ENCODE data around the gene CASP2.
"Not testable (repeated sequence)": the region's sequence is repeated elsewhere in the genome, so short reads cannot be mapped to it uniquely, and the experiment has no call there.

The CASP2 gene

DNA sequence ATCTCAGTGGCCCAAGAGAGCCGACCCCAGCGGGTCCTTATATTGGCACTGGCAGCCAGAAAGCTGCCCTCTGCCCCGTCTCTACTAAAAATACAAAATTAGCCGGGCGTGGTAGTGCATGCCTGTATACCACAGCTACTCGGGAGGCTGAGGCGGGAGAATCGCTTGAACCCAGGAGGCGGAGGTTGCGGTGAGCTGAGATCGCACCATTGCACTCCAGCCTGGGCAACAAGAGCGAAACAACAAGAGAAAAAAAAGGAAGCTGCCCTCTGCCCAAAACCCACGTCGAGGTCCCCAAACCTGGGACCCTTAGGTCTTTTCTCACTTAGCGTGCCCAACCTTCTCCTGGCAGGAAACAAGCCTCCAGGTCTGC is 24.0 kb upstream of the CASP2 start:
- not testable (repeated sequence) for DNase-seq (ENCODE audit: low spot score)

DNA sequence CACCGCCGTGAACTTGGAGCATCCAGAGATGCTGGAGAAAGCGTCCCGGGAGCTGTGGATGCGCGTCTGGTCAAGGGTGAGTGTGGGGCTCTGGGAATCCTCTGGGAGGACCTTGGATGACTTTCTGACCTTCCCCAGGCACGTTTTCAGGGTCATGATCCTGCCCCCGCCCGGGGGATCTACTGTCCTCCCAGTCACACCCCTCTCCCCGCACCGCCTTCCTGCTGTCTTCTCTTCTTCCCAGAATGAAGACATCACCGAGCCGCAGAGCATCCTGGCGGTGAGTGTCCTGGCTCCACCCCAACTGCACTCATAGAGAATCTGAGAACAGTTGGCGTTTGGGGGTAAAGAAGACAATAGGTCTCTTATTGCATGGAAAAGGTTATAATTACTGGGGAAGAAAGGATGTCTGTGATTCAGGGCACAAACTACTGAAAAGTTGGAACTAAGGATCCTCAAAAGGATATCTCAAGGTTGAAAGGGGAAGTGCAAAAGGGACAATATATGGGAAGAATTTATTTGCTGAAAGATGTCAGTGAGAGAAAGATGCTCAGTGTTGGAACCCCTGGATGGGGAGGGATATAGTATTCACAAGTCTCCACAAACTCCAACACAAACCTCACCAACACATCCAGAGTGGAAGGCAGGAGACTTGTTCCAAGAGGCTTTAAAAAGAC is 23.0 kb upstream of the CASP2 start:
- DNase-seq (ENCODE audit: low spot score): no peak

DNA sequence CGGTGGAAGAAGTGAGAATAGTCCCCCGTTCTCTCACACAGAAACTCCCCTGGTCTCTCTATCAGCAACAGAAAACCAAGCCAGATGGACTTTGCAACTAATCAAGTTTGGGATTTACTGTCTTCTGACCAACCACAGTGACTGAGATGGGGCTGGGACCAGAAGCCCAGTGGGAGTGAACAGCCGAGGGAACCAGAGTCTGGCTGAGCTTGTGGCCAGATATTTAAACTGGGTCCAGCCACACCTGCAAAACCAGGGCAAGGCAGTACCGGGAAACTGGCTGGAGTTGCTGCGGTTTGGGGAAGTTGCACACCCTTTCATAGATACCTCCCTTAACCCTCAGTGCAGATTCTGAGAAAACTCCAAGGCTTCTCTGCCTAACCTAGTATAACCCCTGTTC is 18.9 kb upstream of the CASP2 start:
- DNase-seq (ENCODE audit: low spot score): no peak

DNA sequence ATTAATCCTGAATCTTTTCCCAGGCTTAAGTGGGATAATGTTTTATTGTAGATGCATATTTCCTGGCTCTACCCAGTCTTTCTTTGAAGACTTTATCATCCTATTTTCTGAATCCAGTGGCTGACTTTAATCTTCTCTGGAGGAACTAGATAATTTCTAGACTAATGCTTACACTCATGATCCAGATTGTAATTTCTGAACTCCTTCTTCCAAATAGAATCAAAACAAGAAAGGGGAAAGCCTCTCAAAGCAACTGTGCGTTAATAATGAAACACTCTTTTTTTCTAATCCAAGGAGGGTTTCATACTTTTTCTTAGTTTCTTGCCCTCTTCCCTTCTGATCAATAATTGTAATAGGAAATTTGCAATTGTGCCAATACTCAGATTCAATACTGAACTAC is 16.9 kb upstream of the CASP2 start:
- DNase-seq (ENCODE audit: low spot score): no peak

- DNase-seq (ENCODE audit: low spot score): no peak
Measured at GRCh38 chr7:143272871-143273270, 15.3 kb upstream of the CASP2 start.

DNA sequence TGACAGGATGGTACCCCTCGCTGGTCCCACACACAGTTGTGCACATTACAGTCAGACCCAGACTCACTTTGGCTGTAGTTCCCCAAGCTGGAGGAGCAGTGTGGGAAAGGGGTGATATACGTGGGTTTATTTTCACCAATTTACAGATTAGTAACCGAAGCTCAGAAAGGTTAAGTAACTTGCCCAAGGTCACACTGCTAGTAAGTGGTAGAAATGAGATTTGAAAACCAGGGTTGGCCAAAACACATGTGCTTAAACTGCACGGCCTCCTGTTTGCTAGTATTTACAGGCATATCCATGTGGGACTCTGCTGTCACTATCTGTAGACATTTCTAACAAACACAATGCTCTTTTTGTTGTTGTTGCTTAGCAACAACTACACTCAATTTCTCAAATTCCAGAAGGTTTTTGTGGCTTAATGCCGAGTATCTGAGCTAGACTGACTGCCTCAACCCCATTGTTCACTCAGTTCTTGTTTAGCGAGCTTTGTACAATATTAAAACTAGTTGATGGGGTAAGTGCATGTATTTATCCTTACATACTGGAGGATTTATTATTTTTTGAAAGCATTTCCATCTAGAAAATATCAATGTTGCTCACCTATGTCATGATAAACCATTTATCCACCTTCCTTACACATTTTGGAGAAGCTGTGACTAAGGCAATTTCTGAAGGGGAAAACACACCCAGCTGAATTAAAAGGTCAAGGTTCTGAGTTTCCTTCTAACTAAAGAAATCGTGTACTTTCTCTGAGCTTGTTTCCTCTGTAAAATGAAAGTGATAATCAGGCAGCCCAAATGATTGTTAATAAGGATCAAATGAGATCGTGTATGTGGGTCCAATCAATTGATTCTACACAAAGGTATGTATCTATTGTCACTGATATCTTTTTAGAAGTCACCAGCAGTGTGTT is 8.7 kb upstream of the CASP2 start:
- peak; percentile 77 for DNase-seq (ENCODE audit: low spot score)

DNA sequence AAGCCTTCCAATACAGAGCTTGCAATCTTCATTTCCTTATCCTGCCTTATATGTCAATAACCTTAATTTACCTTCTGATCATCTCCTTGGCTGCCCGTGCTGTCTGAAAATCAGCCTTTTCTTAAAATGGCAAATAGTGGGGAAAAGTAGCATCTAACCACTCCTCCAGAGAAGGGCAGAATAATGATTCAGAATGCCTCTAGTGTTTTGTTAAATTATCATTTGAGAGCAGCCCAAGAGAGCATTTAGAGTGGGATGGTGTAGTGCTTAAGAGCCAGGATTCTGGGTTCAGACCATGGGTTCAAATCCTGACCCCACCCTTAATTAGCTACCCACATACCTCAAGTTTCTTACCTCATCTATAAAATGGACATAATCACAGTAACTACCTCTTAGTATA is 8.0 kb upstream of the CASP2 start:
- no peak for DNase-seq (ENCODE audit: low spot score)

GRCh38 chr7:143280566-143280965 is 7.6 kb upstream of the CASP2 start:
- DNase-seq (ENCODE audit: low spot score): no peak

- DNase-seq (ENCODE audit: low spot score): no peak
Measured at GRCh38 chr7:143281529-143281928, 6.6 kb upstream of the CASP2 start.

- no peak for DNase-seq (ENCODE audit: low spot score)
Measured at GRCh38 chr7:143282124-143282523, 6.0 kb upstream of the CASP2 start.

DNA sequence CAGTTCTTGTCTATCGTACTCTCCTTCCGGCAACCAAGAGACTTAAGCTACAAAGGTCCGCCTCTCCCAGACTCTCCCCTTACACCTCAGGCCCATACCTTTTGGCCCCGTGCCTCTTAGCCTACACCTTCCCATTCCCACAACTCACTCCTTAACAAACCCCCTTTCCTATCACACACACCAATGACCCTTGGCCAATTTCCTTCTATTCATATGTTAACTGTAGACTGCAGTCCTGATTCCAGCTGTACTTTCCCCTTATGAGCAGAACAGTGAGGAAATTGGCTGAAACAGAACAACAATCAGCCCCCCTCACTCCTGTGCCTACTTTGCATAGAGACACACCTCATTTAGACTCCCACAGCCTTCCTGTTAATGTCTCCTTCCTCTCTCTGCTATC is 4.8 kb upstream of the CASP2 start:
- DNase-seq (ENCODE audit: low spot score): no peak

GRCh38 chr7:143284591-143285469 is 3.3 kb upstream of the CASP2 start, which contains the start of gene TMEM139:
TMEM139 (plus strand) TSS chr7:143284958; CDS start chr7:143285958, 1,000 bp downstream.
- DNase-seq (ENCODE audit: low spot score): no peak

DNA sequence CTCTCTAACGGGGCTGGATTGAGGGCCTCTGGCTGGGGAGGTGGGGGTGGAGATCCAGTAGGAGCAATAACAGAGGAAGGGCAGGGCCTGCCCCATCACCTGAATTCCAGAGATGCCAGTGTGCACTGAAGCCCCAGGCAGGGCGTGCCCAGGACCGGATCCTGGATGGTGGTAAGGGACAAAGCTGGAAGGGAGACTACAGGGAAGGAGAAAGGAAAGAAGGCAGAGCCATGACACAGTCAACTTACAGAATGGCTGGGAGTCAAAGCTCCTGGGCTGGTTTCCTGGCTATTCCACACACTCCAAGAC is 2.7 kb upstream of the CASP2 start:
- DNase-seq (ENCODE audit: low spot score): no peak

- DNase-seq (ENCODE audit: low spot score): no peak
Measured at GRCh38 chr7:143285806-143286521, 2.2 kb upstream of the CASP2 start.

GRCh38 chr7:143286522-143286890 is 1.6 kb upstream of the CASP2 start:
- no peak for DNase-seq (ENCODE audit: low spot score)

- no peak for DNase-seq (ENCODE audit: low spot score)
Measured at GRCh38 chr7:143287339-143287934, 714 bp upstream of the CASP2 start.

GRCh38 chr7:143288836-143289235 is 685 bp downstream of the CASP2 start:
- peak; percentile 25 for DNase-seq (ENCODE audit: low spot score)

- no peak for DNase-seq (ENCODE audit: low spot score)
Measured at GRCh38 chr7:143289421-143289820, 1.3 kb downstream of the CASP2 start.

DNA sequence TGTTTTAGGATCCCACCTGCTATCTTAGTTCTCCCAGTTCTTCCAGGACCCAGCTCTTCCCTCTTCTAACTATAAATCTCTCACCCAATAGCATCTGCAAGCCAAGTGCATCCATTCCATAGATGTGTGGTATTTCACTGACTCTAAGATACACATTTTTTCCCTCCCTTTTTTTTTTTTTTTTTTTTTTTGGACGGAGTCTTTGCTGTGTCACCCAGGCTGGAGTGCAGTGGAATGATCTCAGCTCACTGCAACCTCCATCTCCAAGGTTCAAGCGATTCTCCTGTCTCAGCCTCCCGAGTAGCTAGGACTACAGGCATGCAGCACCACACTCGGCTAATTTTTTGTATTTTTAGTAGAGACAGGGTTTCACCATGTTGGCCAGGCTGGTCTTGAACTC is 1.7 kb downstream of the CASP2 start:
- DNase-seq (ENCODE audit: low spot score): not testable (repeated sequence)

DNA sequence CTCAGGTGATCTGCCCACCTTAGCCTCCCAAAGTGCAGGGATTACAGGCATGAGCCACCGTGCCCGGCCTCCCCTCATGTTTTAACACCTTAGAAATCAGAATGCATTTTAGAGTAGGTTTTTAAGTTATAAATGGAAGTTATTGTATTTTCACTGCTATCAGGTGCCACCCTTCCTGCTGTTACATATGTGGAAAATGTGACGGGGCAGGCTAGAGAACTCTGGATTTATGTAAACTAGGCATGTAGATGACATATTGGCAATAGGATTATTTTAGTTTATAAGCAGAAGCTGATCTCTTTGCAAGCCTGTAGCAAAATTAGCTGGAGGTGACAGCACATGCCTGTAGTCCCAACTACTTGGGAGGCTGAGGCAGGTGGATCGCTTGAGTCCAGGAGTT is 2.1 kb downstream of the CASP2 start:
- no peak for DNase-seq (ENCODE audit: low spot score)

- no peak for DNase-seq (ENCODE audit: low spot score)
Measured at GRCh38 chr7:143292876-143293275, 4.7 kb downstream of the CASP2 start.

DNA sequence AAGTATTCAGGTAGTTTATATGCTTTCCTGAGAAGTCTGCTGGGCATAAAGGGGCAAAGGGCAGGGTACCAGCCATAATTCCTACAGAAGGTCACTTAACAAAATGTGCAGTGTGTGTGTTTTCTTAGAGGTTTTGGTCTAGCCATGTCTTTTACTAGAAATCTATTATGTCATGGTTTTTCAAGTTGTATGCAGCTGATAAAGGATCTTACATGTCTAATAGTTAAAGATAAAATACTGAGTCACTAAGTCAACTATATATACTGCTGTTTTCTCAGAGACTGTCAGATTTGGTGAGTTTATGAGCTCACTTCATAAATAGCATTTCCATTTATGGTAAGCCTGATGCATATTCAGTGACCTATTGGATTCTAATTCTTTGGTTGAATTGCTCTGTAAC is 7.7 kb downstream of the CASP2 start:
- DNase-seq (ENCODE audit: low spot score): no peak

Data from AG08395 (cell line).